Ovary (tissue), 9 donors: Measurements from ENCODE around the gene TRAF3IP1. TPM values are rescaled to one million over a fixed set of nuclear protein-coding genes. Genes with fewer than 3 reads are reported as not detected.

Experiments used
- DNase-seq, 5 donors: peaks; one replicate each; pipeline ENCODE4 v3.0.0-alpha.2; 2019 to 2020
- H3K27ac ChIP-seq, 2 donors: fragments of 200-600 bp; one replicate each; pipeline versions ENCODE4 v1.5.1 to v1.8.0; 2019 to 2022
- H3K27me3 ChIP-seq: fragments of 200-600 bp; one replicate; pipeline ENCODE4 v1.8.0; 2022
- H3K36me3 ChIP-seq: fragments of 200-600 bp; sonication (generic); one replicate; pipeline ENCODE4 v1.5.1; 2019
- H3K4me1 ChIP-seq: one replicate; pipeline ENCODE4 v1.8.1; 2013; ENCODE audit warnings: mild to moderate bottlenecking, moderate library complexity; ENCODE audit not compliant: insufficient read depth
- H3K4me3 ChIP-seq: fragments of 200-600 bp; sonication (generic); one replicate; pipeline ENCODE4 v1.5.1; 2017
- H3K9me3 ChIP-seq, 2 donors: fragments of 200-600 bp in 1 of 2; sonication (generic) in 1 of 2; one replicate each; pipeline versions ENCODE4 v1.5.1 to v1.8.1; 2013 to 2019; ENCODE audit warnings: mild to moderate bottlenecking in 1 of 2, moderate library complexity in 1 of 2
- CTCF ChIP-seq, 3 donors: fragments of 450-650 bp in 2 of 3; fragments of 200-600 bp in 1 of 3; IDR thresholded peaks; one replicate each; pipeline versions ENCODE4 v1.5.1 to v1.8.0; 2016 to 2022; ENCODE audit warnings: antibody characterized with exemption in 3 of 3, mild to moderate bottlenecking in 1 of 3
- EP300 ChIP-seq: sonication (generic); formaldehyde crosslinking; IDR thresholded peaks from one replicate; pipeline ENCODE4 v1.6.1; 2017; ENCODE audit warnings: antibody characterized with exemption
- POLR2A ChIP-seq: fragments of 450-650 bp; IDR thresholded peaks from one replicate; pipeline ENCODE4 v1.6.1; 2017; ENCODE audit warnings: antibody characterized with exemption, mild to moderate bottlenecking, moderate library complexity
- WGBS, 3 donors: extraction: QIAGEN DNeasy Blood & Tissue Kit in 1 of 3; methylation state at CpG; one replicate each; pipeline versions ENCODE4 v1.1.5 to v1.1.7; 2013 to 2017; 5-methylcytosine and 5-hydroxymethylcytosine counted together
- intact Hi-C, 4 donors: fragments of 100-400 bp; cut with DNase I; formaldehyde crosslinking; loops; one replicate each; pipeline versions ENCODE4 v1.11.0 to v1.15.1; 2022 to 2023
- polyA plus RNA-seq, 2 donors: library from polyadenylated mRNA; stranded (reverse); fragments of 200-250 nt in 1 of 2; fragments of 350-450 nt in 1 of 2; fragmentation: Illumina TruSeq in 1 of 2; extraction: RNeasy Lipid Tissue Mini Kit (QIAGEN cat#74804) in 1 of 2; gene quantifications; one replicate each; pipeline ENCODE4 v1.2.3, GENCODE V29; 2013 to 2014
- total RNA-seq, 7 donors: library from RNA; depleted of rRNA in 2 of 7; stranded (reverse); fragments of >200 nt in 2 of 7; fragmentation: NEBNext Ultra II Directional in 3 of 7; extraction: Animal tissue kit (Norgen Biotek cat#: 25700) in 3 of 7; gene quantifications; one replicate each; pipeline versions ENCODE4 v1.1.0 to v1.2.4, GENCODE V29; 2016 to 2023
- donor health status: DM: no; HTN: no; CAD: no; lungs with moderate emphysema.
- donor health status: DM: no; HTN: no; CAD: no.
- donor health status: Bipolar disorder and iron deficiency.
- donor health status: DM: yes; HTN: yes; CAD: no.
- donor health status: DM: no; HTN: no; CAD: no.
- donor health status: DM: yes; HTN: yes; CAD: no.

The TRAF3IP1 gene
- total and polyA plus RNA-seq, 9 donors: 7.0 to 29.2 (median 19.1) TPM

- no peak for TF ChIP-seq CTCF (IDR thresholded peaks at IDR 0.05)
- no peak for TF ChIP-seq POLR2A
- TF ChIP-seq EP300: no peak
- H3K4me1 ChIP-seq: peaks cover 7% of the 10 kb centered on the region
- no peaks in the 10 kb centered on the region for H3K9me3 ChIP-seq
- DNase-seq: no peak
- H3K27me3 ChIP-seq: no peaks in the 10 kb centered on the region
- no peak overlapping the region for H3K4me3 ChIP-seq
- intact Hi-C loops: no loop called here
- 70 to 76% (median 74%) methylated on average over 17 of the region's 17 CpGs for WGBS, 3 donors
- no peaks in the 10 kb centered on the region for H3K36me3 ChIP-seq
- H3K27ac ChIP-seq: no peak overlapping the region
Measured at GRCh38 chr2:238445409-238446190, 125.3 kb downstream of the TRAF3IP1 start.

GRCh38 chr2:238446371-238446770 lies 126.1 kb downstream of the TRAF3IP1 start:
- Histone ChIP-seq H3K4me1 (peaks cover 5% of the 10 kb centered on the region), H3K27me3 (no peaks in the 10 kb centered on the region), H3K36me3 (no peaks in the 10 kb centered on the region), H3K9me3 (no peaks in the 10 kb centered on the region), H3K4me3 (no peak overlapping the region), H3K27ac (no peak overlapping the region)
- no peak for DNase-seq
- WGBS, 3 donors: 95 to 99% (median 96%) methylated on average over 8 of the region's 8 CpGs
- TF ChIP-seq CTCF (IDR thresholded peaks at IDR 0.05) (no peak), POLR2A (no peak), EP300 (no peak)
- intact Hi-C loops: no loop called here

- intact Hi-C loops: no loop called here
- DNase-seq: no peak
- Histone ChIP-seq H3K36me3 (no peaks in the 10 kb centered on the region), H3K9me3 (no peaks in the 10 kb centered on the region), H3K27me3 (no peaks in the 10 kb centered on the region), H3K4me1 (no peaks in the 10 kb centered on the region), H3K27ac (no peak overlapping the region), H3K4me3 (no peak overlapping the region)
- 79 to 83% (median 80%) methylated on average over 19 of the region's 19 CpGs for WGBS, 3 donors
- no peak for TF ChIP-seq CTCF (IDR thresholded peaks at IDR 0.05)
- no peak for TF ChIP-seq EP300
- TF ChIP-seq POLR2A: no peak
Measured at GRCh38 chr2:238448031-238448955, 128.0 kb downstream of the TRAF3IP1 start.

GRCh38 chr2:238449241-238449640 lies 128.9 kb downstream of the TRAF3IP1 start:
- no peak for DNase-seq
- Histone ChIP-seq H3K36me3 (no peaks in the 10 kb centered on the region), H3K4me1 (no peaks in the 10 kb centered on the region), H3K27ac (no peak overlapping the region), H3K27me3 (no peaks in the 10 kb centered on the region), H3K4me3 (no peak overlapping the region), H3K9me3 (no peaks in the 10 kb centered on the region)
- no peak for TF ChIP-seq EP300
- no peak for TF ChIP-seq CTCF (IDR thresholded peaks at IDR 0.05)
- TF ChIP-seq POLR2A: no peak
- WGBS, 3 donors: 87 to 90% (median 88%) methylated on average over 8 of the region's 8 CpGs
- intact Hi-C loops: no loop called here
